Measurements from ENCODE around the gene OR13J1. TPM values are rescaled to one million over a fixed set of nuclear protein-coding genes. Genes with fewer than 3 reads are reported as not detected.
"Not testable (repeated sequence)": the region's sequence is repeated elsewhere in the genome, so short reads cannot be mapped to it uniquely, and the experiment has no call there.

OR13J1 gene
- total and polyA plus RNA-seq, 4 donors, result not detected

DNA sequence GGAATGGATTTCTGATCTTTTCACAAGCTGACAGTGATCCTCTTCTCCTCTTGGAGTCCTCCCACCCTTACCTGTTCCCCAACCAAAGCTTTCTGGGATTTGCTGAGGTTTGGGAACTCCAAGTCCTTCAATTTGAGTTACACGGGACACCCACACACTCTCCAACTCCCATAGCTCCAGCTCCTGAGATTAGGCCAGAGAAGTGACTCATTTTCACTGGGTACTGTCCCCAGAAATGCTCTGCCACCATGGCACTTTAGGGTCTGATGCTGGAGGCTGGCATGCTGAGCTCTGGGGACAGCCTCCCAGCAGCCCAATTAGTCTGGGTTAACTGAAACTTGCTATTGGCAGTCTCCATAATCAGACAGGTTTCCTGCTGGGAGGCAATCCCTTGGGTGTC is 21.9 kb upstream of the OR13J1 start:
- no peaks in the 10 kb centered on the region for H3K36me3 ChIP-seq (ENCODE audit: control insufficient read depth in 4 of 4, insufficient read depth in 3 of 4, low read depth in 1 of 4, low read length in 3 of 4)
- WGBS, result 93% methylated on average over 1 of the region's 1 CpG
- no peak overlapping the region for H3K9ac ChIP-seq (ENCODE audit: low read depth in 1 of 2, low read length in 2 of 2)
- H3K27me3 ChIP-seq (ENCODE audit: control insufficient read depth in 4 of 4, insufficient read depth in 4 of 4, low read length in 3 of 4), result peaks cover 0 to 2% (median 0%) of the 10 kb centered on the region in 4 donors
- H3K4me3 ChIP-seq (ENCODE audit: low read depth in 1 of 3, low read length in 3 of 3), result no peak overlapping the region
- H3K9me3 ChIP-seq (ENCODE audit: control insufficient read depth in 4 of 4, low read length in 3 of 4), result no peaks in the 10 kb centered on the region
- H3K27ac ChIP-seq (ENCODE audit: low read depth in 1 of 2, low read length in 2 of 2), result no peak overlapping the region
- no peak for DNase-seq (ENCODE audit: low spot score)
- TF ChIP-seq, protein P1, sequence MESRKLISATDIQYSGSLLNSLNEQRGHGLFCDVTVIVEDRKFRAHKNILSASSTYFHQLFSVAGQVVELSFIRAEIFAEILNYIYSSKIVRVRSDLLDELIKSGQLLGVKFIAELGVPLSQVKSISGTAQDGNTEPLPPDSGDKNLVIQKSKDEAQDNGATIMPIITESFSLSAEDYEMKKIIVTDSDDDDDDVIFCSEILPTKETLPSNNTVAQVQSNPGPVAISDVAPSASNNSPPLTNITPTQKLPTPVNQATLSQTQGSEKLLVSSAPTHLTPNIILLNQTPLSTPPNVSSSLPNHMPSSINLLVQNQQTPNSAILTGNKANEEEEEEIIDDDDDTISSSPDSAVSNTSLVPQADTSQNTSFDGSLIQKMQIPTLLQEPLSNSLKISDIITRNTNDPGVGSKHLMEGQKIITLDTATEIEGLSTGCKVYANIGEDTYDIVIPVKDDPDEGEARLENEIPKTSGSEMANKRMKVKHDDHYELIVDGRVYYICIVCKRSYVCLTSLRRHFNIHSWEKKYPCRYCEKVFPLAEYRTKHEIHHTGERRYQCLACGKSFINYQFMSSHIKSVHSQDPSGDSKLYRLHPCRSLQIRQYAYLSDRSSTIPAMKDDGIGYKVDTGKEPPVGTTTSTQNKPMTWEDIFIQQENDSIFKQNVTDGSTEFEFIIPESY (IDR thresholded peaks at IDR 0.05), result no peak
- no peak for TF ChIP-seq HNF4G (IDR thresholded peaks at IDR 0.05)
- TF ChIP-seq, protein P2, sequence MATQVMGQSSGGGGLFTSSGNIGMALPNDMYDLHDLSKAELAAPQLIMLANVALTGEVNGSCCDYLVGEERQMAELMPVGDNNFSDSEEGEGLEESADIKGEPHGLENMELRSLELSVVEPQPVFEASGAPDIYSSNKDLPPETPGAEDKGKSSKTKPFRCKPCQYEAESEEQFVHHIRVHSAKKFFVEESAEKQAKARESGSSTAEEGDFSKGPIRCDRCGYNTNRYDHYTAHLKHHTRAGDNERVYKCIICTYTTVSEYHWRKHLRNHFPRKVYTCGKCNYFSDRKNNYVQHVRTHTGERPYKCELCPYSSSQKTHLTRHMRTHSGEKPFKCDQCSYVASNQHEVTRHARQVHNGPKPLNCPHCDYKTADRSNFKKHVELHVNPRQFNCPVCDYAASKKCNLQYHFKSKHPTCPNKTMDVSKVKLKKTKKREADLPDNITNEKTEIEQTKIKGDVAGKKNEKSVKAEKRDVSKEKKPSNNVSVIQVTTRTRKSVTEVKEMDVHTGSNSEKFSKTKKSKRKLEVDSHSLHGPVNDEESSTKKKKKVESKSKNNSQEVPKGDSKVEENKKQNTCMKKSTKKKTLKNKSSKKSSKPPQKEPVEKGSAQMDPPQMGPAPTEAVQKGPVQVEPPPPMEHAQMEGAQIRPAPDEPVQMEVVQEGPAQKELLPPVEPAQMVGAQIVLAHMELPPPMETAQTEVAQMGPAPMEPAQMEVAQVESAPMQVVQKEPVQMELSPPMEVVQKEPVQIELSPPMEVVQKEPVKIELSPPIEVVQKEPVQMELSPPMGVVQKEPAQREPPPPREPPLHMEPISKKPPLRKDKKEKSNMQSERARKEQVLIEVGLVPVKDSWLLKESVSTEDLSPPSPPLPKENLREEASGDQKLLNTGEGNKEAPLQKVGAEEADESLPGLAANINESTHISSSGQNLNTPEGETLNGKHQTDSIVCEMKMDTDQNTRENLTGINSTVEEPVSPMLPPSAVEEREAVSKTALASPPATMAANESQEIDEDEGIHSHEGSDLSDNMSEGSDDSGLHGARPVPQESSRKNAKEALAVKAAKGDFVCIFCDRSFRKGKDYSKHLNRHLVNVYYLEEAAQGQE (IDR thresholded peaks at IDR 0.05), result no peak
- H3K4me1 ChIP-seq (ENCODE audit: control insufficient read depth in 4 of 4, insufficient read depth in 4 of 4, low read length in 3 of 4), result no peaks in the 10 kb centered on the region

DNA sequence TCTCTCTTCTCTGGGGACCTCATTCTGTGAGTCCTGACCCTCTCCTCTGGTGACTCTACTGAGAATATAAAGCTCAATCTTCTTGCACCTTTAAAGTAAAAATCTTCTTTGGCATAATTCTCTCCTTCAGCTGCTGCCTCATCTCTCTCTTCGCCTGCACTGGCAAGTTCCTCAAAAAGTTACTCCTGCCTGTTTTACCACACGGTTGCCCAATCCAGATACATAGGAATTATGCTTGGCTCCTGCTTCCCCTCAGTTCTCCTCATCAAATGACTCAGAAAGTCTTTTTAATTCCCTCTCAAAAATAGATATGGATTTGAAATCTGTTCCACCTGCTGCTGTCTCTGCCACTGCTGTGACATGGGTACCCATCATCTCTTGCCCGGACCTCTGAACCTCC is 21.4 kb upstream of the OR13J1 start:
- WGBS, result 84% methylated on average over 3 of the region's 3 CpGs
- Histone ChIP-seq H3K9ac (ENCODE audit: low read depth in 1 of 2, low read length in 2 of 2) (no peak overlapping the region), H3K4me3 (ENCODE audit: low read depth in 1 of 3, low read length in 3 of 3) (no peak overlapping the region), H3K36me3 (ENCODE audit: control insufficient read depth in 4 of 4, insufficient read depth in 3 of 4, low read depth in 1 of 4, low read length in 3 of 4) (no peaks in the 10 kb centered on the region), H3K9me3 (ENCODE audit: control insufficient read depth in 4 of 4, low read length in 3 of 4) (no peaks in the 10 kb centered on the region), H3K27ac (ENCODE audit: low read depth in 1 of 2, low read length in 2 of 2) (no peak overlapping the region), H3K4me1 (ENCODE audit: control insufficient read depth in 4 of 4, insufficient read depth in 4 of 4, low read length in 3 of 4) (no peaks in the 10 kb centered on the region), H3K27me3 (ENCODE audit: control insufficient read depth in 4 of 4, insufficient read depth in 4 of 4, low read length in 3 of 4) (peaks cover 0 to 2% (median 0%) of the 10 kb centered on the region in 4 donors)
- no peak for DNase-seq (ENCODE audit: low spot score)
- TF ChIP-seq HNF4G (IDR thresholded peaks at IDR 0.05), result no peak
- no peak for TF ChIP-seq HNF4A (conservative IDR thresholded peaks at IDR 0.05)

DNA sequence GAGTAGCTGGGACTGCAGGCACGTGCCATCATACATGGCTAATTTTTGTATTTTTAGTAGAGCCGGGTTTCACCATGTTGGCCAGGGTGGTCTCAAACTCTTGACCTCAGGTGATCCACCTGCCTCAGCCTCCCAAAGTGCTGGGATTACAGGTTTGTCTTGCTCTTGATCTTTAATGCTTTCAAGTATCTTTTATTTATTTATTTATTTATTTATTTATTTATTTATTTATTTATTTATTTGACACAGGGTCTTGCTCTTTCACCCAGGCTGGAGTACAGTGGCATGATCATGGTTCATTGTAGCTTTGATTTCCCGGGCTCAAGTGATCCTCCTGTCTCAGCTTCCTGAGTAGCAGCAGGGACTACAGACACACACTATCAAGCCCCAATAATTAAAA is 14.7 kb upstream of the OR13J1 start:
- not testable (repeated sequence) for H3K9ac ChIP-seq (ENCODE audit: low read depth in 1 of 2, low read length in 2 of 2); DNase-seq (ENCODE audit: low spot score); H3K4me3 ChIP-seq (ENCODE audit: low read depth in 1 of 3, low read length in 3 of 3); H3K9me3 ChIP-seq (ENCODE audit: control insufficient read depth in 4 of 4, low read length in 3 of 4); H3K27me3 ChIP-seq (ENCODE audit: control insufficient read depth in 4 of 4, insufficient read depth in 4 of 4, low read length in 3 of 4); H3K4me1 ChIP-seq (ENCODE audit: control insufficient read depth in 4 of 4, insufficient read depth in 4 of 4, low read length in 3 of 4); H3K27ac ChIP-seq (ENCODE audit: low read depth in 1 of 2, low read length in 2 of 2); H3K36me3 ChIP-seq (ENCODE audit: control insufficient read depth in 4 of 4, insufficient read depth in 3 of 4, low read depth in 1 of 4, low read length in 3 of 4)
- WGBS, result 86% methylated on average over 3 of the region's 3 CpGs

- no peak overlapping the region for H3K9ac ChIP-seq (ENCODE audit: low read depth in 1 of 2, low read length in 2 of 2)
- DNase-seq (ENCODE audit: low spot score), result no peak
- H3K4me3 ChIP-seq (ENCODE audit: low read depth in 1 of 3, low read length in 3 of 3), result no peak overlapping the region
- no peak overlapping the region for H3K27ac ChIP-seq (ENCODE audit: low read depth in 1 of 2, low read length in 2 of 2)
- no peaks in the 10 kb centered on the region for H3K36me3 ChIP-seq (ENCODE audit: control insufficient read depth in 4 of 4, insufficient read depth in 3 of 4, low read depth in 1 of 4, low read length in 3 of 4)
- H3K27me3 ChIP-seq (ENCODE audit: control insufficient read depth in 4 of 4, insufficient read depth in 4 of 4, low read length in 3 of 4), result no peaks in the 10 kb centered on the region
- WGBS, result 72% methylated on average over 3 of the region's 3 CpGs
- no peaks in the 10 kb centered on the region for H3K4me1 ChIP-seq (ENCODE audit: control insufficient read depth in 4 of 4, insufficient read depth in 4 of 4, low read length in 3 of 4)
- H3K9me3 ChIP-seq (ENCODE audit: control insufficient read depth in 4 of 4, low read length in 3 of 4), result no peaks in the 10 kb centered on the region
- TF ChIP-seq MAX (IDR thresholded peaks at IDR 0.05), result no peak
- TF ChIP-seq GABPA (IDR thresholded peaks at IDR 0.05 in 1 of 2, conservative IDR thresholded peaks at IDR 0.05 in 1 of 2), result no peak
- TF ChIP-seq, protein P2 (IDR thresholded peaks at IDR 0.05), result no peak
- no peak for TF ChIP-seq CTCF (IDR thresholded peaks at IDR 0.05; ENCODE audit: low read depth, low read length, missing input control)
- no peak for TF ChIP-seq HNF4G (IDR thresholded peaks at IDR 0.05)
- TF ChIP-seq SP1 (IDR thresholded peaks at IDR 0.05), result no peak
- TF ChIP-seq FOXA2 (IDR thresholded peaks at IDR 0.05), result no peak
- no peak for TF ChIP-seq FOXA1 (IDR thresholded peaks at IDR 0.05)
Measured at GRCh38 chr9:35882996-35883395, 12.8 kb upstream of the OR13J1 start.
